Measurements from ENCODE around the gene SELENOH. TPM values are rescaled to one million over a fixed set of nuclear protein-coding genes. Genes with fewer than 3 reads are reported as not detected.

Gene SELENOH
- total and polyA plus RNA-seq, 9 of the 15 experiments (the other 6 are each of a cell fraction or from before 2014, with no cell fraction given) = 16.6 to 299 (median 118) TPM

DNA sequence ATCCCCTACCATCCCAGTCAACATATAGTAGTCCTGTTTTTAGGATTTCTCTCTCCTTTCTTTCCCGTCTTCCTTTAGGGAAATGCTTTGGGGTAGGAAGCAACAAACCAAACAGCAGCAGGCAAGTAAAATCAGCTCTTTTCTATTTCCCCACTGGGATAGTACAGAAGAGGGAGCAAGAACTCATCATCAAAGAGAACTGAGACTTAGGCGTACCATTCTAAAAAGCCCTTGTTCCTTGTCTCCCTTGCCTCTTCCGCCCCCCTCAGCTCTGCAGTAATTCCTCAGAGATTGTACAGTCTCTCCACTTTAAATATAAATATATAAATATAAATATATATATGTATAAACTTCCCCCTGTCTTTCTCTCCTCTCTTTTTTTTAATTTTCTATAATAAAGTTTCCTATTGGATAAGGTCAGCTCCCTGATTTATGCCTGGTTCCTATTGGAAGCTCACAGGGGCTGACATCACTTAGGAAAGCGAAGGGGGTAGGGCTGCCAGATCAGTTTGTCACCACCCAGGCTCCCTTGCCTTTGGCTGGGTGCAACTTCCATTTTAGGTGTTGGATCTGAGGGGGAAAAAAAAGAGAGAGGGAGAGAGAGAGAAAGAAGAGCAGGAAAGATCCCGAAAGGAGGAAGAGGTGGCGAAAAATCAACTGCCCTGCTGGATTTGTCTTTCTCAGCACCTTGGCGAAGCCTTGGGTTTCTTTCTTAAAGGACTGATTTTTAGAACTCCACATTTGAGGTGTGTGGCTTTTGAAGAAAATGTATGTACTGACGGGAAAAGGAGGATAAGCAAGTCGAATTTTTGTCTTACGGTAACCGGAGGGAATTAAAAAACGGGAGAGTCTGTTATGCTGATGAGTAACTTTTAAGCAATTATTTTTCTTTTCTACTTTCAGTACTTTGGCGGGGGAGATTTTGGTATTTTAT is 20.3 kb downstream of the SELENOH start, which contains the start of gene CTNND1 (continued):
- TF ChIP-seq, protein P1, sequence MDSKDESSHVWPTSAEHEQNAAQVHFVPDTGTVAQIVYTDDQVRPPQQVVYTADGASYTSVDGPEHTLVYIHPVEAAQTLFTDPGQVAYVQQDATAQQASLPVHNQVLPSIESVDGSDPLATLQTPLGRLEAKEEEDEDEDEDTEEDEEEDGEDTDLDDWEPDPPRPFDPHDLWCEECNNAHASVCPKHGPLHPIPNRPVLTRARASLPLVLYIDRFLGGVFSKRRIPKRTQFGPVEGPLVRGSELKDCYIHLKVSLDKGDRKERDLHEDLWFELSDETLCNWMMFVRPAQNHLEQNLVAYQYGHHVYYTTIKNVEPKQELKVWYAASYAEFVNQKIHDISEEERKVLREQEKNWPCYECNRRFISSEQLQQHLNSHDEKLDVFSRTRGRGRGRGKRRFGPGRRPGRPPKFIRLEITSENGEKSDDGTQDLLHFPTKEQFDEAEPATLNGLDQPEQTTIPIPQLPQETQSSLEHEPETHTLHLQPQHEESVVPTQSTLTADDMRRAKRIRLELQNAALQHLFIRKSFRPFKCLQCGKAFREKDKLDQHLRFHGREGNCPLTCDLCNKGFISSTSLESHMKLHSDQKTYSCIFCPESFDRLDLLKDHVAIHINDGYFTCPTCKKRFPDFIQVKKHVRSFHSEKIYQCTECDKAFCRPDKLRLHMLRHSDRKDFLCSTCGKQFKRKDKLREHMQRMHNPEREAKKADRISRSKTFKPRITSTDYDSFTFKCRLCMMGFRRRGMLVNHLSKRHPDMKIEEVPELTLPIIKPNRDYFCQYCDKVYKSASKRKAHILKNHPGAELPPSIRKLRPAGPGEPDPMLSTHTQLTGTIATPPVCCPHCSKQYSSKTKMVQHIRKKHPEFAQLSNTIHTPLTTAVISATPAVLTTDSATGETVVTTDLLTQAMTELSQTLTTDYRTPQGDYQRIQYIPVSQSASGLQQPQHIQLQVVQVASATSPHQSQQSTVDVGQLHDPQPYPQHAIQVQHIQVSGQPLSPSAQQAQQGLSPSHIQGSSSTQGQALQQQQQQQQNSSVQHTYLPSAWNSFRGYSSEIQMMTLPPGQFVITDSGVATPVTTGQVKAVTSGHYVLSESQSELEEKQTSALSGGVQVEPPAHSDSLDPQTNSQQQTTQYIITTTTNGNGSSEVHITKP (IDR thresholded peaks at IDR 0.05; ENCODE audit: partially characterized antibody) = peak; percentile 80
- no peak for TF ChIP-seq RHOXF2B (CRISPR knock-in tag; conservative IDR thresholded peaks at IDR 0.05)
- TF ChIP-seq TOE1 (IDR thresholded peaks at IDR 0.05; ENCODE audit: borderline replicate concordance) = no peak; the same call in 1 of the 2 replicates
- no peak for TF ChIP-seq TOE1 (CRISPR knock-in tag; IDR thresholded peaks at IDR 0.05; ENCODE audit: borderline replicate concordance, low read depth)
- TF ChIP-seq, protein P2, sequence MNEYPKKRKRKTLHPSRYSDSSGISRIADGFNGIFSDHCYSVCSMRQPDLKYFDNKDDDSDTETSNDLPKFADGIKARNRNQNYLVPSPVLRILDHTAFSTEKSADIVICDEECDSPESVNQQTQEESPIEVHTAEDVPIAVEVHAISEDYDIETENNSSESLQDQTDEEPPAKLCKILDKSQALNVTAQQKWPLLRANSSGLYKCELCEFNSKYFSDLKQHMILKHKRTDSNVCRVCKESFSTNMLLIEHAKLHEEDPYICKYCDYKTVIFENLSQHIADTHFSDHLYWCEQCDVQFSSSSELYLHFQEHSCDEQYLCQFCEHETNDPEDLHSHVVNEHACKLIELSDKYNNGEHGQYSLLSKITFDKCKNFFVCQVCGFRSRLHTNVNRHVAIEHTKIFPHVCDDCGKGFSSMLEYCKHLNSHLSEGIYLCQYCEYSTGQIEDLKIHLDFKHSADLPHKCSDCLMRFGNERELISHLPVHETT (CRISPR knock-in tag; conservative IDR thresholded peaks at IDR 0.05 in 1 of 2, IDR thresholded peaks at IDR 0.05 in 1 of 2) = peak in 1 of 2 experiments; percentile 74; a peak in 1 of 4 replicates
- TF ChIP-seq, protein P3, sequence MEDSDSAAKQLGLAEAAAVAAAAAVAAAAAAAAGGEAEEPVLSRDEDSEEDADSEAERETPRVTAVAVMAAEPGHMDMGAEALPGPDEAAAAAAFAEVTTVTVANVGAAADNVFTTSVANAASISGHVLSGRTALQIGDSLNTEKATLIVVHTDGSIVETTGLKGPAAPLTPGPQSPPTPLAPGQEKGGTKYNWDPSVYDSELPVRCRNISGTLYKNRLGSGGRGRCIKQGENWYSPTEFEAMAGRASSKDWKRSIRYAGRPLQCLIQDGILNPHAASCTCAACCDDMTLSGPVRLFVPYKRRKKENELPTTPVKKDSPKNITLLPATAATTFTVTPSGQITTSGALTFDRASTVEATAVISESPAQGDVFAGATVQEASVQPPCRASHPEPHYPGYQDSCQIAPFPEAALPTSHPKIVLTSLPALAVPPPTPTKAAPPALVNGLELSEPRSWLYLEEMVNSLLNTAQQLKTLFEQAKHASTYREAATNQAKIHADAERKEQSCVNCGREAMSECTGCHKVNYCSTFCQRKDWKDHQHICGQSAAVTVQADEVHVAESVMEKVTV (CRISPR knock-in tag; IDR thresholded peaks at IDR 0.05) = no peak
- TF ChIP-seq PRPF4 (IDR thresholded peaks at IDR 0.05; ENCODE audit: insufficient read depth, low read depth, low read length, poor library complexity, severe bottlenecking) = no peak
- no peak for TF ChIP-seq ZKSCAN1 (IDR thresholded peaks at IDR 0.05; ENCODE audit: low read depth, low read length)
- no peak for TF ChIP-seq ZNF165 (CRISPR knock-in tag; IDR thresholded peaks at IDR 0.05; ENCODE audit: borderline replicate concordance)
- peak; percentile 93 for TF ChIP-seq JUND (IDR thresholded peaks at IDR 0.05; ENCODE audit: borderline replicate concordance, low read depth, low read length)
- peak; percentile 80; the same call in 1 of the 3 replicates for TF ChIP-seq JUND (tag; IDR thresholded peaks at IDR 0.05; ENCODE audit: borderline replicate concordance, low read depth, low read length)
- TF ChIP-seq BRD9 (IDR thresholded peaks at IDR 0.05; ENCODE audit: low read depth, partially characterized antibody) = peak; percentile 70
- peak; percentile 69 for TF ChIP-seq CHD2 (IDR thresholded peaks at IDR 0.05; ENCODE audit: low read depth, low read length)
- TF ChIP-seq ZC3H11A (IDR thresholded peaks at IDR 0.05; ENCODE audit: low read depth, low read length) = peak; percentile 88
- no peak for TF ChIP-seq NR2F6 (CRISPR knock-in tag; IDR thresholded peaks at IDR 0.05)
- no peak for TF ChIP-seq NCOA4 (IDR thresholded peaks at IDR 0.05; ENCODE audit: partially characterized antibody)
- TF ChIP-seq, protein P4, sequence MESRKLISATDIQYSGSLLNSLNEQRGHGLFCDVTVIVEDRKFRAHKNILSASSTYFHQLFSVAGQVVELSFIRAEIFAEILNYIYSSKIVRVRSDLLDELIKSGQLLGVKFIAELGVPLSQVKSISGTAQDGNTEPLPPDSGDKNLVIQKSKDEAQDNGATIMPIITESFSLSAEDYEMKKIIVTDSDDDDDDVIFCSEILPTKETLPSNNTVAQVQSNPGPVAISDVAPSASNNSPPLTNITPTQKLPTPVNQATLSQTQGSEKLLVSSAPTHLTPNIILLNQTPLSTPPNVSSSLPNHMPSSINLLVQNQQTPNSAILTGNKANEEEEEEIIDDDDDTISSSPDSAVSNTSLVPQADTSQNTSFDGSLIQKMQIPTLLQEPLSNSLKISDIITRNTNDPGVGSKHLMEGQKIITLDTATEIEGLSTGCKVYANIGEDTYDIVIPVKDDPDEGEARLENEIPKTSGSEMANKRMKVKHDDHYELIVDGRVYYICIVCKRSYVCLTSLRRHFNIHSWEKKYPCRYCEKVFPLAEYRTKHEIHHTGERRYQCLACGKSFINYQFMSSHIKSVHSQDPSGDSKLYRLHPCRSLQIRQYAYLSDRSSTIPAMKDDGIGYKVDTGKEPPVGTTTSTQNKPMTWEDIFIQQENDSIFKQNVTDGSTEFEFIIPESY (CRISPR knock-in tag; IDR thresholded peaks at IDR 0.05) = no peak
- TF ChIP-seq NCOA6 (IDR thresholded peaks at IDR 0.05) = no peak

Data from K562 (cell line).